HL-60/S4 (cell line): ENCODE measurements around the gene C1QBP.
"Not testable (repeated sequence)": the region's sequence is repeated elsewhere in the genome, so short reads cannot be mapped to it uniquely, and the experiment has no call there.

ENCODE experiments used
- in situ Hi-C: fragments of 300-500 bp; cut with MboI; formaldehyde crosslinking; loops from 2 replicates; pipeline ENCODE4 v1.14.3; 2022; ENCODE audit warnings: low sequenced_read_pairs

The C1QBP gene

GRCh38 chr17:5434984-5435383 is 4.0 kb downstream of the C1QBP start:
- in situ Hi-C loops, result no loop called here

GRCh38 chr17:5431949-5432556 is 6.9 kb downstream of the C1QBP start:
- in situ Hi-C loops, result no loop called here

GRCh38 chr17:5431234-5431633 is 7.7 kb downstream of the C1QBP start:
- in situ Hi-C loops, result not testable (repeated sequence)

GRCh38 chr17:5430413-5430999 is 8.4 kb downstream of the C1QBP start:
- in situ Hi-C loops, result no loop called here

- in situ Hi-C loops, result no loop called here
Observed at GRCh38 chr17:5429191-5429887, 9.6 kb downstream of the C1QBP start.

- in situ Hi-C loops, result no loop called here
Observed at GRCh38 chr17:5425826-5426225, 13.1 kb downstream of the C1QBP start.

GRCh38 chr17:5424909-5425308 is 14.0 kb downstream of the C1QBP start:
- in situ Hi-C loops, result no loop called here

- in situ Hi-C loops, result no loop called here
Observed at GRCh38 chr17:5422505-5422904, 16.4 kb downstream of the C1QBP start.

- in situ Hi-C loops, result no loop called here
Observed at GRCh38 chr17:5419959-5420653, 18.8 kb downstream of the C1QBP start, which contains the start of gene RPAIN. TSS of gene RPAIN (plus strand) at chr17:5420182. CDS start at chr17:5420211, 29 bp downstream.

- in situ Hi-C loops, result no loop called here
Observed at GRCh38 chr17:5419356-5419958, 19.5 kb downstream of the C1QBP start, which contains the start of gene NUP88. TSS of gene NUP88 (minus strand) at chr17:5419662. CDS start at chr17:5419650, 12 bp downstream.

GRCh38 chr17:5418858-5419355 is 20.0 kb downstream of the C1QBP start:
- in situ Hi-C loops, result no loop called here

GRCh38 chr17:5416901-5417300 is 22.1 kb downstream of the C1QBP start:
- in situ Hi-C loops, result no loop called here

- in situ Hi-C loops, result no loop called here
Observed at GRCh38 chr17:5413682-5414081, 25.3 kb downstream of the C1QBP start.

GRCh38 chr17:5410594-5411272 is 28.2 kb downstream of the C1QBP start:
- in situ Hi-C loops, result no loop called here

GRCh38 chr17:5408186-5408585 is 30.8 kb downstream of the C1QBP start:
- in situ Hi-C loops, result no loop called here

GRCh38 chr17:5405400-5405799 is 33.6 kb downstream of the C1QBP start:
- in situ Hi-C loops, result no loop called here

GRCh38 chr17:5399767-5400166 is 39.2 kb downstream of the C1QBP start:
- in situ Hi-C loops, result no loop called here

GRCh38 chr17:5396612-5397011 is 42.3 kb downstream of the C1QBP start:
- in situ Hi-C loops, result no loop called here

GRCh38 chr17:5391678-5392077 is 47.3 kb downstream of the C1QBP start:
- in situ Hi-C loops, result no loop called here
